HEK293 (cell line): ENCODE results near the gene VTN.

Experiments
- CTCF ChIA-PET: fragments of 350-600 bp; formaldehyde crosslinking; extraction: SDS; loops from one replicate; lab custom pipeline; 2021; ENCODE audit warnings: antibody characterized with exemption; lab: Yijun Ruan, JAX
- POLR2A ChIA-PET: fragments of 300-600 bp; formaldehyde crosslinking; extraction: SDS; loops from one replicate; lab custom pipeline; 2020; ENCODE audit warnings: antibody characterized with exemption, inconsistent platforms; lab: Yijun Ruan, JAX
- H3K27ac ChIP-seq: fragments of 200-500 bp; sonication (Bioruptor generic); 2 replicates; pipeline ENCODE4 v1.5.1; 2014; ENCODE audit warnings: low read depth, low read length, control low read depth, inconsistent platforms; ENCODE audit errors: extremely low read depth
- H3K36me3 ChIP-seq, 2 experiments: fragments of 200-500 bp in 1 of 2; sonication (Bioruptor generic) in 1 of 2; 1 replicate in 1 of 2; 2 replicates in 1 of 2; pipeline ENCODE4 v1.5.1; 2014 to 2017; ENCODE audit warnings: inconsistent platforms in 2 of 2, low read length in 2 of 2; ENCODE audit not compliant: control insufficient read depth in 2 of 2, insufficient read depth in 1 of 2
- H3K4me1 ChIP-seq: fragments of 200-500 bp; sonication (Bioruptor generic); 2 replicates; pipeline ENCODE4 v1.5.1; 2014; ENCODE audit warnings: mild to moderate bottlenecking, low read length, inconsistent platforms; ENCODE audit not compliant: control insufficient read depth, insufficient read depth
- H3K4me3 ChIP-seq: 2 replicates; pipeline ENCODE4 v1.5.1; 2011; ENCODE audit warnings: low read depth, mild to moderate bottlenecking, control low read depth, low read length, moderate library complexity
- H3K9me3 ChIP-seq: fragments of 200-500 bp; sonication (Bioruptor generic); 2 replicates; pipeline ENCODE4 v1.5.1; 2014; ENCODE audit warnings: low read depth, low read length, inconsistent platforms; ENCODE audit not compliant: control insufficient read depth, insufficient read depth
- CTCF ChIP-seq: fragments of 450-650 bp; formaldehyde crosslinking; IDR thresholded peaks from 2 replicates; pipeline ENCODE4 v1.5.1; 2016; ENCODE audit warnings: missing biosample characterization, missing genetic modification characterization
- GLI2 ChIP-seq: fragments of 450-650 bp; formaldehyde crosslinking; IDR thresholded peaks from 2 replicates; pipeline ENCODE4; 2017; ENCODE audit warnings: missing biosample characterization, missing genetic modification characterization, low read depth, borderline replicate concordance
- KLF16 ChIP-seq: fragments of 450-650 bp; formaldehyde crosslinking; IDR thresholded peaks from 2 replicates; pipeline ENCODE4 v1.5.1; 2017; ENCODE audit warnings: missing biosample characterization, missing genetic modification characterization
- PRDM2 ChIP-seq: fragments of 450-650 bp; formaldehyde crosslinking; IDR thresholded peaks from 2 replicates; pipeline ENCODE4 v1.5.1; 2016; ENCODE audit warnings: missing biosample characterization, missing genetic modification characterization, borderline replicate concordance
- REPIN1 ChIP-seq: fragments of 450-650 bp; formaldehyde crosslinking; IDR thresholded peaks from 2 replicates; pipeline ENCODE4 v1.5.1; 2017; ENCODE audit warnings: missing biosample characterization, missing genetic modification characterization, low read depth
- REST ChIP-seq: fragments of 450-650 bp; formaldehyde crosslinking; IDR thresholded peaks from 2 replicates; pipeline ENCODE4 v1.5.1; 2016; ENCODE audit warnings: missing biosample characterization, missing genetic modification characterization
- ZBTB26 ChIP-seq: fragments of 450-650 bp; formaldehyde crosslinking; optimal IDR thresholded peaks from 2 replicates; pipeline ENCODE3; 2016; ENCODE audit warnings: missing biosample characterization, mild to moderate bottlenecking, missing genetic modification characterization
- ZNF121 ChIP-seq: fragments of 450-650 bp; formaldehyde crosslinking; IDR thresholded peaks from 2 replicates; pipeline ENCODE4 v1.5.1; 2016; ENCODE audit warnings: missing biosample characterization, missing genetic modification characterization
- ZNF140 ChIP-seq: fragments of 450-650 bp; formaldehyde crosslinking; IDR thresholded peaks from 2 replicates; pipeline ENCODE4 v1.5.1; 2016; ENCODE audit warnings: missing biosample characterization, missing genetic modification characterization
- ZNF19 ChIP-seq: fragments of 450-650 bp; formaldehyde crosslinking; IDR thresholded peaks from 2 replicates; pipeline ENCODE4; 2016; ENCODE audit warnings: missing biosample characterization, missing genetic modification characterization, low read depth
- ZNF302 ChIP-seq: fragments of 450-650 bp; formaldehyde crosslinking; IDR thresholded peaks from 2 replicates; pipeline ENCODE4 v1.5.1; 2016; ENCODE audit warnings: missing biosample characterization, missing genetic modification characterization, low read depth
- ZNF335 ChIP-seq: fragments of 450-650 bp; formaldehyde crosslinking; conservative IDR thresholded peaks from 2 replicates; pipeline ENCODE4 v1.5.1; 2016; ENCODE audit warnings: missing biosample characterization, missing genetic modification characterization
- ZNF341 ChIP-seq: fragments of 450-650 bp; formaldehyde crosslinking; IDR thresholded peaks from 2 replicates; pipeline ENCODE4; 2016; ENCODE audit warnings: low read depth, missing biosample characterization, missing genetic modification characterization
- ZNF354C ChIP-seq: fragments of 450-650 bp; formaldehyde crosslinking; IDR thresholded peaks from 2 replicates; pipeline ENCODE4 v1.5.1; 2016; ENCODE audit warnings: missing biosample characterization, missing genetic modification characterization, low read depth, borderline replicate concordance
- ZNF398 ChIP-seq: fragments of 450-650 bp; formaldehyde crosslinking; IDR thresholded peaks from 2 replicates; pipeline ENCODE4 v1.5.1; 2017; ENCODE audit warnings: missing biosample characterization, missing genetic modification characterization
- ZNF473 ChIP-seq: fragments of 450-650 bp; formaldehyde crosslinking; IDR thresholded peaks from 2 replicates; pipeline ENCODE4 v1.5.1; 2017; ENCODE audit warnings: missing biosample characterization, missing genetic modification characterization
- ZNF626 ChIP-seq: fragments of 450-650 bp; sonication (Bioruptor Pico); formaldehyde crosslinking; IDR thresholded peaks from 2 replicates; pipeline ENCODE4 v1.5.1; 2018; ENCODE audit warnings: missing biosample characterization, missing genetic modification characterization, inconsistent platforms

VTN gene

GRCh38 chr17:28372203-28372944, 2.3 kb upstream of the VTN start (continued):
- TF ChIP-seq ZBTB26 (tag by site-specific recombination) = peak; percentile 82
- 0 out of 2 replicates have a peak, but pooled peaks have one; percentile 31 for TF ChIP-seq REST (tag by site-specific recombination)
- TF ChIP-seq CTCF = peak; percentile 52

GRCh38 chr17:28371245-28372202, 1.4 kb upstream of the VTN start, which contains the start of gene SARM1:
TSS of gene SARM1 (plus strand) at chr17:28371694. CDS start at chr17:28372033, 339 bp downstream.
- no peaks in the 10 kb centered on the region; a peak in 1 of 3 replicates for H3K36me3 ChIP-seq
- H3K4me1 ChIP-seq = peaks cover 13% of the 10 kb centered on the region
- H3K4me3 ChIP-seq = peak within 1 kb of the TSS; percentile 50
- no peaks in the 10 kb centered on the region for H3K9me3 ChIP-seq
- ChIA-PET CTCF (interaction anchor here (1.5 kb wide), 1 partner anchor 46 kb away, joined by 11 read pairs; no protein-coding TSS in a partner anchor), POLR2A (interaction anchor here (0.5 to 7.1 kb wide), 7 partner anchors 9 to 36 kb away, joined by 3 to 66 read pairs (median 6); partner anchors contain the start of genes IFT20, POLDIP2, SLC46A1 and TNFAIP1)
- peak within 1 kb of the TSS; percentile 87 for H3K27ac ChIP-seq
- peak; percentile 98 for TF ChIP-seq ZNF335 (tag by site-specific recombination)
- TF ChIP-seq GLI2 (tag by site-specific recombination) = no peak
- no peak for TF ChIP-seq ZNF140 (tag by site-specific recombination)
- TF ChIP-seq ZNF121 = no peak
- 0 out of 2 replicates have a peak, but pooled peaks have one; percentile 23 for TF ChIP-seq ZNF302 (tag by site-specific recombination)
- TF ChIP-seq PRDM2 (tag by site-specific recombination) = 0 out of 2 replicates have a peak, but pooled peaks have one; percentile 32
- no peak for TF ChIP-seq ZNF473
- peak; percentile 74 for TF ChIP-seq ZNF398 (tag by site-specific recombination)
- no peak for TF ChIP-seq ZNF354C
- peak; percentile 40 for TF ChIP-seq KLF16 (tag by site-specific recombination)
- TF ChIP-seq ZNF341 (tag by site-specific recombination) = peak; percentile 91
- no peak for TF ChIP-seq REPIN1
- TF ChIP-seq ZNF19 = no peak
- no peak for TF ChIP-seq ZNF626 (tag by site-specific recombination)
